Prostate gland (tissue), 2 donors: ENCODE measurements around the gene DCC.

Experiments
- POLR2A ChIP-seq: fragments of 450-650 bp; IDR thresholded peaks from one replicate; pipeline ENCODE4 v1.6.1; 2016; ENCODE audit warnings: antibody characterized with exemption, mild to moderate bottlenecking
- POLR2AphosphoS5 ChIP-seq: sonication (generic); formaldehyde crosslinking; IDR thresholded peaks from one replicate; pipeline ENCODE4 v1.6.1; 2017; ENCODE audit warnings: antibody characterized with exemption
- TF ChIP-seq, protein P1 (sequence below), 4 experiments: fragments of 200-600 bp in 2 of 4; fragments of 450-650 bp in 2 of 4; sonication (generic) in 2 of 4; IDR thresholded peaks; 1 replicate in 3 of 4; 2 replicates in 1 of 4; pipeline ENCODE4 v1.5.1; 2016 to 2019; ENCODE audit warnings: antibody characterized with exemption in 4 of 4, mild to moderate bottlenecking in 2 of 4, moderate library complexity in 2 of 4

DNA sequence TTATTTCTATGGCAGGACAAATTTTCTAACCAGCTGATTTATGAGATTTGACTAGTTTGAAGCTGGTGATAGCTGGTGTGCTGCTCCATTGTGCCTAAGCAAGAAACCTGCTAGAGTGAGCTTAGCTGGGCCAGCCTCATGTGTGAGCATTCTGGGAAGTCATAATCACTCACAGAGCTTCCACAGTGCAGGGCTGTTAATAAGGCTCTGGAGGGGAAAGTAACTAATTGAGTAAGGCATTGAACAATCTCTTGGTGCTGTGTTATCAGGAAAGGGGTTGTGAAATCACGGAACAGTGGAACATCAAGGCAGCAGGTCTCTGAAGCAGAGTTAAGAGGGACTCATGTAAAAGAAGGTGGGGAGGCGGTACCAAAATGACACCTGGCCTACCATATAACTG lies 1111.9 kb downstream of the DCC start:
- TF ChIP-seq POLR2AphosphoS5 (no peak), POLR2A (no peak)
- TF ChIP-seq, protein P1, sequence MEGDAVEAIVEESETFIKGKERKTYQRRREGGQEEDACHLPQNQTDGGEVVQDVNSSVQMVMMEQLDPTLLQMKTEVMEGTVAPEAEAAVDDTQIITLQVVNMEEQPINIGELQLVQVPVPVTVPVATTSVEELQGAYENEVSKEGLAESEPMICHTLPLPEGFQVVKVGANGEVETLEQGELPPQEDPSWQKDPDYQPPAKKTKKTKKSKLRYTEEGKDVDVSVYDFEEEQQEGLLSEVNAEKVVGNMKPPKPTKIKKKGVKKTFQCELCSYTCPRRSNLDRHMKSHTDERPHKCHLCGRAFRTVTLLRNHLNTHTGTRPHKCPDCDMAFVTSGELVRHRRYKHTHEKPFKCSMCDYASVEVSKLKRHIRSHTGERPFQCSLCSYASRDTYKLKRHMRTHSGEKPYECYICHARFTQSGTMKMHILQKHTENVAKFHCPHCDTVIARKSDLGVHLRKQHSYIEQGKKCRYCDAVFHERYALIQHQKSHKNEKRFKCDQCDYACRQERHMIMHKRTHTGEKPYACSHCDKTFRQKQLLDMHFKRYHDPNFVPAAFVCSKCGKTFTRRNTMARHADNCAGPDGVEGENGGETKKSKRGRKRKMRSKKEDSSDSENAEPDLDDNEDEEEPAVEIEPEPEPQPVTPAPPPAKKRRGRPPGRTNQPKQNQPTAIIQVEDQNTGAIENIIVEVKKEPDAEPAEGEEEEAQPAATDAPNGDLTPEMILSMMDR (IDR thresholded peaks at IDR 0.05), result no peak
